Measurements from ENCODE around the gene SLC9A4.

Gene SLC9A4, protein sequence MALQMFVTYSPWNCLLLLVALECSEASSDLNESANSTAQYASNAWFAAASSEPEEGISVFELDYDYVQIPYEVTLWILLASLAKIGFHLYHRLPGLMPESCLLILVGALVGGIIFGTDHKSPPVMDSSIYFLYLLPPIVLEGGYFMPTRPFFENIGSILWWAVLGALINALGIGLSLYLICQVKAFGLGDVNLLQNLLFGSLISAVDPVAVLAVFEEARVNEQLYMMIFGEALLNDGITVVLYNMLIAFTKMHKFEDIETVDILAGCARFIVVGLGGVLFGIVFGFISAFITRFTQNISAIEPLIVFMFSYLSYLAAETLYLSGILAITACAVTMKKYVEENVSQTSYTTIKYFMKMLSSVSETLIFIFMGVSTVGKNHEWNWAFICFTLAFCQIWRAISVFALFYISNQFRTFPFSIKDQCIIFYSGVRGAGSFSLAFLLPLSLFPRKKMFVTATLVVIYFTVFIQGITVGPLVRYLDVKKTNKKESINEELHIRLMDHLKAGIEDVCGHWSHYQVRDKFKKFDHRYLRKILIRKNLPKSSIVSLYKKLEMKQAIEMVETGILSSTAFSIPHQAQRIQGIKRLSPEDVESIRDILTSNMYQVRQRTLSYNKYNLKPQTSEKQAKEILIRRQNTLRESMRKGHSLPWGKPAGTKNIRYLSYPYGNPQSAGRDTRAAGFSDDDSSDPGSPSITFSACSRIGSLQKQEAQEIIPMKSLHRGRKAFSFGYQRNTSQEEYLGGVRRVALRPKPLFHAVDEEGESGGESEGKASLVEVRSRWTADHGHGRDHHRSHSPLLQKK

DNA sequence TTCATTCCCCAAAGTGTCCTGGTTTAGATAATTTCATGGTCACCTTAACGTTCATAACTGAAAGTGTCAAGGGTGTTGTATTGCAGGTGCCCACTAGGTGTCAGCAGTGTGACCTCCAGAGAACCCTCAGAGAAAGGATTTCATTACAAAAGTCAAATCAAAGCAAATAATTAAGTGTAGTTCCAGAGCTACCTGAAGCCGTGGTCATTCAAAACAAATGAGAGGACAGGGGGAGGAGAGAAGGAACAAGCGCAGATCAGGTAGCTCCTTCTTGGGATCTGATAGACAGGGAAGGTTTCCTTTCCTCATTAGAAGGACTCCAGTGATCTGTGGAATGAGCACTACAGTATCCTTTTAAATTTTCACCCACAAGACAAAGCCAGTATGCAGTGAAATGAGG is at the start of gene SLC9A4:
TSS of gene SLC9A4 (plus strand) at position 207 of the 400 bp plus-strand sequence. CDS start 534 bp downstream, outside the sequence.
- DNase-seq (ENCODE audit: low spot score) = peak; percentile 59

DNA sequence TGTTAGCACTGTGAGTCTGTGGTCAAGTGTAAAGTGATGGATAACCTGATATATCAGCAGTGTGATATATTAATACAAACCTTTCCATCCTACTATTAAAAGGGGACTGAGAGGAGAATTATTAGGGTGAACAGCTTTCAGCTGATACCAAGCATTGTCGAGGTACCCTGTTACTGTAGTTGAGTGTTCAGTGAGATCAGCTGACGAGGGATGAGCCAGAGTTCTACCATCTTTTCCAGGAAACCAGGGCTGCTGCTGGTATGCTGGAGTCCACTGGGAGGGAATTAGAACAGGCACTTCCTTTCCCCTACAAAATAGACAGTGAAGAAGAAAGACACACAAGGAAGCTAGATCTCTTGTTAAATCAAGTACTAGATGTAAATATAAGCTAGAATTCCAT is 49.7 kb upstream of the SLC9A4 start:
- no peak for DNase-seq (ENCODE audit: low spot score)

DNA sequence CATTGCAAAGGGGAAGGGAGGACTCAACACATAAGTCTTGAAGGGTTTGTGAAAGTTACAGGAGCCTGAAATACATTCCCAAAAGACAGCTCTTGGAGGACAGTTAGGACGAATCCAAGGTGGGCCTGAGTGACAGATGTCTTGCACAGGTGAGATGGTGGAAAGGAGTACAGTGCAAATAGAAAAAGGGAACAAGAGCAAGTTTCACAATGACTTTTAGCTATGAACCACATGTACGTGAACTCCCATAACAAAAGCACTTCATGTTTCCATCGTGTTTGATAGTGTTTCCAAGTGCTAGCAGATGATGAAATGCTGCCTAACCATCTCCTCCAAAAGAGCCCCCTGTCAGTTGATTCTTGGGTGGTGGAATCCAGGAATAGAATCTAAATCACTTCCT is 48.3 kb upstream of the SLC9A4 start:
- DNase-seq (ENCODE audit: low spot score) = no peak

DNA sequence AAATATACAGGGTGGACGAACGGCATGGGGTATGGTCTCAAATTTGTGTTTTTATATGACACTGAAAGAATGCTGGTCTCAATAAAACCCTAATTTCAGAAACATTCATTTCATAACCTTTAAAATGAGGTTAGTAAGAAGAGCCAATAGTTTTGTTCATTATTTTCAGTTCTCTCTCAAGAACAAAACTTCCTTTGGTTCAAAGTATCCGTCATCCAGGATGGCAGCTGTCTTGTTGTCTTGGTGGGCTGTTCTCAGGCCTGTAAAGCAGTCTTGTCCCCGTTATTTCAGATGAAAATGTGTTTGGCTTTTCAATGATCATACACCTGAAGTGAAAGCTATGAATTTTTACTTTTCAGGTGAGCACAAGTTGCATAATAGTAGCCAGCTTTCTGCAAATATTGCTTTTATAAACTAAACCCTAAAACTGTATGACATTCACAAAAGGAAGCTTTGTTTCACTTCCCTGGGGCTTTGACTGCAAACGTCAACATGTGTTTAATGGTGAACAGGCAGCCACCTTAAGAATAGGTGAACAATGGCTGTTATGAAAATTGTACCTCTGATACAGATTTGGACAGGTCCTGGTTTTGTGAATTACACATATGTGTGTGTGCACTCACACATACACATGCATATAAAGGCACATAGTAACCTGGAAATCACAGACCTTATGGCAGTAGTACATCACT is 47.4 kb upstream of the SLC9A4 start:
- DNase-seq (ENCODE audit: low spot score) = no peak

DNA sequence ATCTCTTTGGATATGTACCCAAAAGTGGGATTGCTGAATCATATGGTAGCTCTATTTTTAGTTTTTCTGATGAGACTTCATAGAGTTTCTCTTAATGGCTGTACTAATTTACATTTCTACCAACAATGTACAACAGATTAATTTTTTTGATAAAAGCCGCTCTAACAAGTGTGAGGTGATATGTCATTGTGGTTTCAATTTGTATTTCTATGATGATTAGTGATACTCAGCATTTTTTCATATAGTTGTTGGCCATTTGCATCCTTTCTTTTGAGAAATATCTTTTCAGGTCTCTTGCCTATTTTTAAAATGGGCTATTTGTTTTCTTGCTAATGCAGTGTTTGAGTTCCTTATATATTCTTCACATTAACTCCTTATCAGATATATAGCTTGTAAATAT is 45.8 kb upstream of the SLC9A4 start:
- no peak for DNase-seq (ENCODE audit: low spot score)

DNA sequence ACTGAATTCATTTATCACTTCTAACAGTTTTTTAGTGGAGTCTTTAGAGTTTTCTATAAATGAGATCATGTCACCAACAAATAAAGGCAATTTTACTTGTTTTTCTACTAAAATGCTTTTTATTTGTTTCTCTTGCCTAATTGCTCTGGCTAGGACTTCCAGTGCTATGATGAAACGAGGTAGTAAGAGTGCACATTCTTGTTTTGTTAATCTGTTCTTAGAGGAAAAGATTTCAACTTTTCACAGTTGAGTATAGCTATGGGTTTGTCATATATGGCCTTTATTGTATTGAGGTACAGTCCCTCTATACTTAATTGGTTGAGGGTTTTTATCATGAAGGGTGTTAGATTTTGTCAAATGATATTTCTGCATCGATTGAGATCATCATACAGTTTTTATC is 44.5 kb upstream of the SLC9A4 start:
- DNase-seq (ENCODE audit: low spot score) = no peak

DNA sequence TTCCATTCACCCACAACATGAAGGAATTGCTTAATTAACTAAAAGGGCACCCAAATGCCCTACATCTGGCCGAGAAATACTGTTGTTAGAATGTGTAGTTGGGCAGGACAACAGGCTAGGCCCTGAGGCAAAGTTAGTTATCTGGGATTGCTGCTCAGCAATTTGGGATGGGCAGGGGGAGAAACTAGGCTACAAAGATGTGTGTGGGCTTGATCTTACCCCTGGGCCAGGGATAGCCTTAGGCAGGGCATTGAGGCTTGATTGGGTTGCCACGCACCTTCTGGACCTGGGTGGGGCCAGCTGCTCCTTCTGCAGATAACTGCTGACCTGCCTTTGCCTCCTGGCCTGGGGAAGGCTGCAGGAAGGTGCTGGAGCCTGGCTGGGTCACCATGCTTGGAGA is 40.6 kb upstream of the SLC9A4 start:
- DNase-seq (ENCODE audit: low spot score) = no peak

DNA sequence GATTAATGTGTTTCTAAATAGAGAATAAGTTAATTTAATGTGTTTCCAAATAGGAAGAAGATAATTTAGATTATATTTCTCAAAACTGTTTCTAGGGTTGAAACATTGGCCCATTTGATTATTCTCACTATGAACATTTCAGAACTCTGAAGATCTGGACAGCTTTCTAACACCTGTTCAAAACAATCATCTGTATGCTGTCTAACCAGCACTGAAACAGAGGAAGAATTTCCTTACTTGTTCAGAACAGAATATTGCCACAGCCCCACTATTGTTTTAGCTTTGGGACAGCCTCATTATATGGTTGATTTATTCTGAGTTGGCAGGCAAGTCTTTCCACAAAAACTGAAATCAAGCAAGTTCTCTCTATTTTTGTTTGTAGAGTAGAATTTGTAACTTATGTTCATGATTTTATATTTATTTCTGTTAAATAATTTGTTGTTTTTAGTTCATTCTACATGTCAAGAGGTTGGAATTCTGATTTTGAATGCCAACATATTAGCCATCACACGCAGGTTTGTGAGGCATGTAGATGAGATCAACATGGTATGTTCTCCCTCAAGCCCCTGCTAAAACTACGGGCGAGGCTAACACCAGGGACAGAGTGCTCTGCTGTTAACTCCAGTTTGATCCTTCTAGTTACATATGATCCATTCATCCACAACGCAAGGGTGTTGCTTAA is 38.9 kb upstream of the SLC9A4 start:
- no peak for DNase-seq (ENCODE audit: low spot score)

DNA sequence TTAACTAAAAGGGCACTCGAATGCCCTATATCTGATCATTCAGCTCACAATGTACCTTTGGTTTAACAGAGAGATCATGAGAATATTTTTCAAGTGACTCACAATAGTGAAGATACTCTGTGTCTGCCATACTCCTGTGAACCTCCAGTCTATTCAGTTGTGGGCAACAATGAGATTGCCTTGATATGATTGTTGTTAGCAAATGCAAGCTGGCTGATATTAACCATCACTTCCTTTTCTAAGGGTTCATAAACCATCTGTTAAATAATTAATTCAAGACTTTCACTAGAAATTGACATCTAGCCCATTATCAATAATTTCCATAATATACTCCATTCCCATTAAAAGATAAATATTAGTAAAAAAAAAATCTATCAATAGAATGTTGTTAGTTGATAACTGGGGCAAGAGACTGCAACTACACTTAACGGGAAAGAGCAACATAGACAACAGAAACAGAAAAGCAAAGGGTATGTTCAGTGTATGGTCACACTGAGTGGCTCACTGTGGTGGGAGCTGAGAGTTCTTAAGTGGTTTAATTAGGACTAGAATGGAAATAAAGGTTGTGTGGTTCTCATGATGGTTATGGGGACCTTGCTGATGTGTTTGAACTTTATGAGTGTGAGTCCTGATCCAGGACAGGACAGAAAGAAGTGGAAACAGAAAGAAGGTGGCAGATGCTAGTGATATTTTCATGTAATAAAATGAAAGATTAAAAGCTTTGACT is 38.2 kb upstream of the SLC9A4 start:
- DNase-seq (ENCODE audit: low spot score) = no peak

DNA sequence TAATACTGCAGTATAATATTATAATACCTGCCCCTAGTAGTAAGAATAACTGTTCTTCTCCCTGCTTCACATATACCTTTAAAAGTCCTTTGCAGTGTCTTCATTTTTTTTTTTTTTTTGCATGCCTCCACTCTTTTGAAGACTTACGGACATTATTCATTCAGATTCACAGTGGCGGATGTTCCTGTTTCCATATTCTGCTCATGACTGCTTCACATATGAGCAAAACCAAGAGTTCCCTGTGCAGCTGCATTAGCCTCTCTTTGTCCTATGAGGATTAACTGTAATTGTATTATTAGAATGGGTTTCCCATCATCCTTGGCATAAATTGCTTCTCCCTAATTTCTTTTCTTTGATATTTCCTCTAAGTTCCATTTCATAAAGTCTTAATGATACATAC is 37.3 kb upstream of the SLC9A4 start:
- no peak for DNase-seq (ENCODE audit: low spot score)

DNA sequence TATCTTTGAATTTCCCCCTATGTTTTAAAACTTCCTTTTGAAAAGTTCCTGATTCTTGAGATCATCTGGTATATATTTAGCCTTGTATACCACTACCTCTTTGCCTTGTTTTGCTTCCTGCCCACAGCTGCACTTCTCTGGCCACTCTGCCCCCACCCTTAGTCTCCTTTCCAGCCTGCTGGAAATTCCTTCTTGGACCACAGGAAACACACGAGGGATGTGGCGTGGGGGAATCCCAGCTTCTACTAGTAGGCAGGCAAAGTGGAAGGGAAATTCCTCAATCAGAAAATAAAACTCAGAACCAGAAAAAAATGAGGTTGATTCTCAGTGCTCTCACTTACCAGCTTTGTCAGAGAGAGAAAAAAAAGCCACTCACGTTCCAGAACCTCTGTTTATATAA is 36.7 kb upstream of the SLC9A4 start:
- no peak for DNase-seq (ENCODE audit: low spot score)

DNA sequence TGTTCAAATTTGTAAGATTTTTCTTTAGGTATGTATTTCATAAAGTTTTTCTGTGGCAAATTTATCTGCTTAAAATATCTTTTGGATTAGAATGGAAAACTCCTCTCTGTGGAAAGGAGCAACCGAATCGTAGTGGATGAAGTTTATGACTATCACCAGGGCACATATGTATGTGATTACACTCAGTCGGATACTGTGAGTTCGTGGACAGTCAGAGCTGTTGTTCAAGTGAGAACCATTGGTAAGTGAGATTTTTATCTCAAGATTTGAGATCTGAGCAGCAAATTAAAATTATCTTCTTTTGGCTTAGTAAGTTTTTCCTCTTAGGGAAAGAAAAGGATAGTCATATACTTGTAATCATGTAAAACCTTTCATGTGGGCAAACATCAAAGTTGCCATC is 35.9 kb upstream of the SLC9A4 start:
- no peak for DNase-seq (ENCODE audit: low spot score)

DNA sequence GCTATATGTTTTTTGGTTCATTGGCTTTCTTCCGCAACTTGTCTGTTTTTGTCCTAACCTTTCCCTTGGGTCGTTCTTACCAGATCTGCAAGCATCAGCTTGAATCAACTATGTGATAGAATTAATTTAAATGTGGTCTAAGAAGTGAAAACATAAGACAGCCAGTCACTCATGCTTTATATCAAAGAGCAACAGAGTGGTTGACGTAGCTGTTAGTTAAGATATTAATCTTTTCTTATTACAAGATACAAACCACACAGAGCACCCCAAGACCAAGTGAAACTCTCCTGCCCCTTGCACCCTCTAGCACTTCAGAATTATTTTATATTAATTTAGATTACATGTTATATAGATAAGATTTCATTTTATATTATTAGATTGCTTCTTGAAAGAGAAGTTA is 34.9 kb upstream of the SLC9A4 start:
- DNase-seq (ENCODE audit: low spot score) = no peak

DNA sequence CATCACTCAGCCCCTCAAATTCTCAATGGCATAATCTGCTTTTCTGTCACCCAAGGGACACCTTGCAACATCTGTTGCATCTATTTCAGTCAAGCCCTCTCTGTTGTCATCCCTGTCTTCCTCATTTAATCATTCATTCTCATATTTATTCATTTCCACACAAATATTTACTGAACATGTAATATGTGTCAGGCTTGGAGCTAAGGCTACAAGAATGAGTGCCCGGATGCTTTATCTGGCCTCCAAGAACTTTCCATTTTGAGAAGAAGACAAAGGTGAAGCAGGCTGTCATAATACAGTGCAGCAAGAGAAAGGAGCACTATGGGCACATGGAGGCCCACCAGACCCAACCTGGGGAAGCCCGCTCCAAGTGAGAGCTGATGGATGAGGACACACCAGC is 34.4 kb upstream of the SLC9A4 start:
- peak; percentile 59 for DNase-seq (ENCODE audit: low spot score)

DNA sequence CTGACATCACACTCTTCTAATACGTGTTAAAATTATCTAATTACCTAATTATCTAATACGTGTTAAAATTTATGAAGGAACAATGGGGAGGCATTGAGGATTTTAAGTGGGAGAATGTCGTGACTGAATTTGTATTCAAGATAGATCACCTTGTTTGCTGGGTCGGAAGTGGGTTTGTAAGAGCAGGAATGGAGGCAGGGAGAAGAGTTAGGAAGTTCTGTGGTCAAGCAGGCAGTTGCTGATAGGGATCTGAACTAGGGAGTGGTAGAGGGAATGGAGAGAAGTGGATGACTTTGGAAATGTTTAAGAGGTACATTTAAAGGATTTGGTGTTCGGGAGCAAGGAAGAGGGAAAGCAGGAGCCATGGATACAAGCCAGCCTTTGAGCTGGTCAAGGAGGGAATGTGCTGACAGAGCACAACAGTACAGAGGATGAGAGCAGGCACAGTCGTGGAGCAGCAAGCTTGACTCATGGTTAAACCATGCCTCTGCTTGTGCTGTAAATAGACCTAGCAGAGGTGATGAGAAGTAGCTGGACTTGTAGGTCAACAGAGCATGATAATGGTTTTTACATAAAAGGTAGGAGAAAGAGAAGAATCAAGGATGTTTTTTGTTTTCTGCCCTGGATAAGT is 33.8 kb upstream of the SLC9A4 start:
- DNase-seq (ENCODE audit: low spot score) = no peak

DNA sequence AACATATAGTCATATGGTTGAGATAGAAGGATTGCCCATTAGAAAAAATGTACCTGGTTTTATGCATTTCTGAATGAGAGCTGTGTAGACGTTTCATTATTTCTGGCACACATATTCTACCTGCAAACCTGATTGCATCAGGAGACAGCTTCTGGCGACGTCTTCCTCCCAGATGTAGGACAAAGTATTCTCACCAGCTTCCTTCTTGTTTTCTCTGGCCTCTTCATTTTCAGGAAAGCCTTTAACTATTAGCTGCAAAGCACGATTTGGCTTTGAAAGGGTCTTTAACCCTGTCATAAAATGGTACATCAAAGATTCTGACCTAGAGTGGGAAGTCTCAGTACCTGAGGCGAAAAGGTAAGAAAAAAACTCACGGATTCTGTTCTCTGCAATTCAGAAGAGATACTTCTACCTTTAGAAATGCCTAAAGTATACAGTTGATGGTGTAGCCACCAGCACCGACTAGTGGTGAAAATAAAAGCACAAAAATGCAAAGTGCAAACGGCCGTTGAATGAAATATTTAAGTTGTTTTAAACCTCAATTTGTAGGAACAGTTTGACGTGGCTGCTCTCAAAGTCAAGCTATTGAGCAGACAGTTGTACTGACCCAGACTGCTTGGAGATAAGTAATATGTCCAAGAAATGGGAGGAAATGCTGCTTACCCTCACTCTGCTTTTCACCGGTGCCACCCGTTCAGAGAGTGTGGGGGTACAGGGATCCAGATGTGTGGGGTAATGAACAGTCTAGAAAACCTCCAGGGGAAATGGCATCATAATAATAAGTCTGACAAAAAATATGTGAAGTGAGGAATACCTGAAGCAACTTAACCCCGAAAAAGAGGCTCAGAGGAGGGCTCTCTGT is 29.8 kb upstream of the SLC9A4 start:
- DNase-seq (ENCODE audit: low spot score) = peak; percentile 71

DNA sequence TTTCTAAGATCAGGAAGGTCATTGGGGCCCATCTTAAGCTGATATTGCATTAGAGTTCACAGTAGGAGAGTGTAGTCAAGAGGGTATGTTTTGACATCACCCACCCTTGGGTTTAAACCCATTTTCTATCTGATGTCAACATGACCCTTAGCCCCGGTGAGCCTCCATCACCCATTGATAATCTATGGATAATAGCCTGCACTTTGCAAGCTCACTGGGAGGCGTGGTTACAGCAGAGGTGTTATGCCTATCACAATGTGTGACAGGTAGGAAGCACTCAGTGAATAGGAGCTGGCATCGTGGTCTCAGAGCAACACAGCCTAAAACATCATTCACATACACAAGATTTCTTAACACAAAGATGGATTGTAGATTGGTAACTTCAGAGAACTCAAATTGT is 28.8 kb upstream of the SLC9A4 start:
- no peak for DNase-seq (ENCODE audit: low spot score)

DNA sequence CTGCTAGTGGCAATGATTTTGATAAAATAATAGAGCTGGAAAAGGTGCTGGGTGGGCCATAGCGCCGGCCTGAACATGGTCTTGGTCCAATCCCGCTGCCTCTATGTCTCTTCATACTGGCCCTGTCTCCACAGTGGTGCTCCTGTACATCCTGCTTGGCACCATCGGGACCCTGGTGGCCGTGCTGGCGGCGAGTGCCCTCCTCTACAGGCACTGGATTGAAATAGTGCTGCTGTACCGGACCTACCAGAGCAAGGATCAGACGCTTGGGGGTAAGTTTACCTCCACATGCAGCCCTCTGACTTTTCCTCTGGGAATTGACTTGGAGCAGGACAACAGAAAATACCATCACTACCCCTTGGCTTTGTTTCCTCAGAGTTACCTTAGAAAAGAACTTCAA is 26.1 kb upstream of the SLC9A4 start:
- no peak for DNase-seq (ENCODE audit: low spot score)

DNA sequence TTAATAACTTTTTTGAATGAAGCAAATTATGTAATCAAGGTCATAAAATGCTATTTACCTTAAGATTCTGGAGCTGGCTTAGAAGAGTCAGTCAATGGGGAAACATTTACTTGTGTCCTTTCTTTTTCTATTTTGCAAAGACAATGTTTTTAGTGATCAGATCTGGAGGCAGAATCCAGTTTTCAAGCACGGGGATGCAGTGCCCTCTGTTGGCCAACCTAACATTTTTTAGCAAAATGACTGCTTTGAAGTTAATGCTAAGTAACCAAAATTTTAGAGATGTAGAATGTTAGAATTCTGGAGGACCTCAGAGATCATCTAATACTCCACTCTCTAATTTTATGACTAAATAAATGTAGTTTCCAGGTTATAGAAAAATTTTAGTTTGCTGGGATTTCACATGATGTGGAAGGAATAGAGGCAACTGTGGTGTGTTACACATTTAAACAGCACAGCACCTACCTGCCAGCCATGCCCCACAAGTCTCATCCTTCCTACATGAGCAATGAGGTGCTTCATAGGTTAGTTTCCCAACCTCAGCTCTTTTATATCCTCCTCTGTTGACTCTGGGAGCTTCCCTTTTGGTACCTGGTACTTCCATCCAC is 23.6 kb upstream of the SLC9A4 start:
- DNase-seq (ENCODE audit: low spot score) = peak; percentile 70

DNA sequence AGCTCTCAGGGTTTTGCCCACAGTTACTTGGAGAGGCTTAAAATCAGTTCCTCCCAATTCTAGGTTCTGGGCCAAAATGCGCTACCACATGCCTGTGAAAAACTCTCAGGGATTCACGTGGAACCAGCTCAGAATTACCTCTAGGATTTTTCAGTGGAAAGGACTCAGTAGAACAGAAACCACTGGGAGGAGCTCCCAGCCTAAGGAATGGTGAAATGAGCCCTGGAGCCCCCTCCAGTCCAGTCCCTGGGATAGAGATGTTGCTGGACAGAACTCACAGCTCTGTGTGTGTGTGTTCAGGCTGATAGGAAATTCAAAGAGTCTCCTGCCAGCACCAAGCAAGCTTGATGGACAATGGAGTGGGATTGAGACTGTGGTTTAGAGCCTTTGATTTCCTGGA is 21.1 kb upstream of the SLC9A4 start:
- no peak for DNase-seq (ENCODE audit: low spot score)
